GM19035 (cell line): Measurements from ENCODE around the gene SYNE3.

Experiments
- ATAC-seq: cut with Tn5 transposase; IDR thresholded peaks from one replicate; pipeline ENCODE4 v1.9.1; 2021; ENCODE audit not compliant: unreplicated experiment

The SYNE3 gene

GRCh38 chr14:95475540-95476240 lies 40.8 kb downstream of the SYNE3 start:
- ATAC-seq, result no peak

GRCh38 chr14:95474941-95475340 lies 41.5 kb downstream of the SYNE3 start:
- ATAC-seq, result no peak

- ATAC-seq, result no peak
Measured at GRCh38 chr14:95474486-95474885, 42.0 kb downstream of the SYNE3 start.

- no peak for ATAC-seq
Measured at GRCh38 chr14:95472819-95473251, 43.6 kb downstream of the SYNE3 start.

GRCh38 chr14:95471476-95471875 lies 45.0 kb downstream of the SYNE3 start:
- ATAC-seq, result no peak

- no peak for ATAC-seq
Measured at GRCh38 chr14:95471016-95471415, 45.4 kb downstream of the SYNE3 start.

GRCh38 chr14:95469134-95469481 lies 47.3 kb downstream of the SYNE3 start:
- no peak for ATAC-seq

- no peak for ATAC-seq
Measured at GRCh38 chr14:95468448-95469133, 47.9 kb downstream of the SYNE3 start.

- ATAC-seq, result no peak
Measured at GRCh38 chr14:95467657-95468056, 48.8 kb downstream of the SYNE3 start.

GRCh38 chr14:95467232-95467631 lies 49.2 kb downstream of the SYNE3 start:
- no peak for ATAC-seq
